ENCODE data around the gene SEMA5A.

The SEMA5A gene

GRCh38 chr5:9091896-9092662 is 453.8 kb downstream of the SEMA5A start:
- DNase-seq, result no peak

- no peak for DNase-seq
These were observed 455.4 kb downstream of the SEMA5A start for GRCh38 chr5:9090381-9091026.

- no peak for DNase-seq
These were observed 456.0 kb downstream of the SEMA5A start for GRCh38 chr5:9089893-9090292.

GRCh38 chr5:9082996-9083395 is 462.9 kb downstream of the SEMA5A start:
- DNase-seq, result no peak

- DNase-seq, result no peak
These were observed 473.2 kb downstream of the SEMA5A start for GRCh38 chr5:9072701-9073100.

- DNase-seq, result no peak
These were observed 474.4 kb downstream of the SEMA5A start for GRCh38 chr5:9071524-9071923.

GRCh38 chr5:9071074-9071473 is 474.8 kb downstream of the SEMA5A start:
- DNase-seq, result no peak

- DNase-seq, result no peak
These were observed 476.2 kb downstream of the SEMA5A start for GRCh38 chr5:9069650-9070049.

- DNase-seq, result no peak
These were observed 478.7 kb downstream of the SEMA5A start for GRCh38 chr5:9067154-9067553.

GRCh38 chr5:9066349-9066748 is 479.5 kb downstream of the SEMA5A start:
- DNase-seq, result no peak

GRCh38 chr5:9063615-9064245 is 482.1 kb downstream of the SEMA5A start:
- no peak for DNase-seq

- DNase-seq, result no peak
These were observed 483.0 kb downstream of the SEMA5A start for GRCh38 chr5:9062873-9063272.

GRCh38 chr5:9059920-9060691 is 485.8 kb downstream of the SEMA5A start:
- DNase-seq, result no peak

GRCh38 chr5:9058666-9059065 is 487.2 kb downstream of the SEMA5A start:
- no peak for DNase-seq

- DNase-seq, result no peak
These were observed 487.7 kb downstream of the SEMA5A start for GRCh38 chr5:9058161-9058560.

GRCh38 chr5:9057406-9058000 is 488.4 kb downstream of the SEMA5A start:
- no peak for DNase-seq

GRCh38 chr5:9056046-9056445 is 489.8 kb downstream of the SEMA5A start:
- DNase-seq, result no peak

- no peak for DNase-seq
These were observed 490.9 kb downstream of the SEMA5A start for GRCh38 chr5:9054821-9055589.

GRCh38 chr5:9054322-9054721 is 491.6 kb downstream of the SEMA5A start:
- DNase-seq, result no peak

GRCh38 chr5:9052421-9052820 is 493.5 kb downstream of the SEMA5A start:
- DNase-seq, result no peak

GRCh38 chr5:9051779-9052178 is 494.1 kb downstream of the SEMA5A start:
- DNase-seq, result no peak

- no peak for DNase-seq
These were observed 497.9 kb downstream of the SEMA5A start for GRCh38 chr5:9047932-9048331.

Measured in right forelimb (tissue), 1 donor.